DOHH2 (cell line): ENCODE data around the gene ATAT1.
A peak's percentile ranks its signal among the peaks of the same experiment; 100 is the strongest.

ENCODE experiments used
- H3F3A ChIP-seq: fragments of 200-600 bp; sonication (generic), shearing (Covaris generic); 2 replicates; pipeline ENCODE4 v1.6.0; 2016; ENCODE audit warnings: antibody characterized with exemption, mild to moderate bottlenecking; ENCODE audit not compliant: control insufficient read depth, insufficient read depth
- H3K27ac ChIP-seq: fragments of 200-600 bp; sonication (generic); 2 replicates; pipeline ENCODE4 v1.5.1; 2014; ENCODE audit warnings: low read depth, mild to moderate bottlenecking, low read length, moderate library complexity
- H3K27me3 ChIP-seq: fragments of 200-600 bp; sonication (generic); 2 replicates; pipeline ENCODE4 v1.6.1; 2014; ENCODE audit warnings: mild to moderate bottlenecking, low read length, mixed read lengths; ENCODE audit not compliant: control insufficient read depth
- H3K36me3 ChIP-seq: fragments of 200-600 bp; sonication (generic); 2 replicates; pipeline ENCODE4 v1.6.1; 2014; ENCODE audit warnings: mild to moderate bottlenecking, low read length, moderate library complexity, mixed read lengths; ENCODE audit not compliant: control insufficient read depth
- H3K4me1 ChIP-seq: fragments of 200-600 bp; sonication (generic); 2 replicates; pipeline ENCODE4 v1.6.1; 2014; ENCODE audit warnings: mild to moderate bottlenecking, low read length, mixed read lengths; ENCODE audit not compliant: control insufficient read depth
- H3K4me2 ChIP-seq: fragments of 200-600 bp; sonication (generic); 2 replicates; pipeline ENCODE4 v1.6.0; 2014; ENCODE audit warnings: mild to moderate bottlenecking, low read length, moderate library complexity
- H3K4me3 ChIP-seq: fragments of 200-600 bp; sonication (generic); 2 replicates; pipeline ENCODE4 v1.5.1; 2014; ENCODE audit warnings: mild to moderate bottlenecking, low read length, mixed read lengths
- H3K79me2 ChIP-seq: fragments of 200-600 bp; sonication (generic); 2 replicates; pipeline ENCODE4 v1.6.1; 2014; ENCODE audit warnings: mild to moderate bottlenecking, low read length, mixed read lengths; ENCODE audit not compliant: control insufficient read depth
- H3K9me2 ChIP-seq: fragments of 200-600 bp; sonication (generic); replicated peaks from 2 replicates; pipeline ENCODE4 v1.6.1; 2014; ENCODE audit warnings: mild to moderate bottlenecking, low read length, mixed read lengths; ENCODE audit not compliant: control insufficient read depth
- H3K9me3 ChIP-seq: fragments of 200-600 bp; sonication (generic); 2 replicates; pipeline ENCODE4 v1.6.1; 2014; ENCODE audit warnings: antibody characterized with exemption, low read length, mixed read lengths; ENCODE audit not compliant: control insufficient read depth, insufficient read depth
- H4K20me1 ChIP-seq: fragments of 200-600 bp; sonication (generic); 2 replicates; pipeline ENCODE4 v1.6.0; 2014; ENCODE audit warnings: low read depth, mild to moderate bottlenecking, antibody characterized with exemption, low read length, moderate library complexity; ENCODE audit not compliant: control insufficient read depth, insufficient read depth
- CTCF ChIP-seq: fragments of 200-600 bp; sonication (generic); IDR thresholded peaks from one replicate; pipeline ENCODE4 v1.5.1; 2014; ENCODE audit warnings: antibody characterized with exemption, mild to moderate bottlenecking, low read depth, low read length; ENCODE audit not compliant: poor library complexity, severe bottlenecking
- EZH2phosphoT487 ChIP-seq: fragments of 200-600 bp; sonication (generic); IDR thresholded peaks from 2 replicates; pipeline ENCODE4 v1.6.1; 2017; ENCODE audit warnings: borderline replicate concordance, mild to moderate bottlenecking, antibody characterized with exemption, low read length, moderate library complexity, mixed read lengths

ATAT1 gene

GRCh38 chr6:30644769-30645168, 18.1 kb downstream of the ATAT1 start:
- Histone ChIP-seq H3K27me3 (no peaks in the 10 kb centered on the region), H3K4me1 (peaks cover 15% of the 10 kb centered on the region), H3F3A (no peaks in the 10 kb centered on the region), H3K36me3 (peaks cover 30% of the 10 kb centered on the region), H3K79me2 (peaks cover 36% of the 10 kb centered on the region), H3K4me3 (no peak overlapping the region), H3K4me2 (no peak overlapping the region), H3K27ac (no peak overlapping the region), H3K9me3 (no peaks in the 10 kb centered on the region), H4K20me1 (no peaks in the 10 kb centered on the region), H3K9me2 (no peaks in the 10 kb centered on the region)
- TF ChIP-seq EZH2phosphoT487 (no peak), CTCF (no peak)

DNA sequence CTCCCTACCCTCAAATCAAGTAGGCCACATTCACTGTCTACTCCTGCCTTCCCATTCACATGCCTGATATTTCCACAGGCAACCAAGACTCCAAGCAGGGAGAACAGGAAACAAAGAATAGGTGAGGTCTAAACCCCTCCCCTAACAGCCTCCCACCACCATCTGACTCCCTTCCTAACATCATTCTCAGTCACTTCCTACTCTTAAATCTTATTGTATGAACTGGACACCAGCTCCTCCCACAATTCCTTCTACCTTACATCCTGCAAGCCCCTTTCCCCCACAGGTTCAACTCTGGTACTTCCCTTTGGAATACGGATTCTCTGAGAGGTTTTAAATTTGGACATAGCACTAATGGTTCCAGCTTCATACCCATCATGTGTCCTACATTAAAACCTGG, 19.3 kb downstream of the ATAT1 start:
- H3K4me2 ChIP-seq = peak overlapping the region; percentile 70
- H3K79me2 ChIP-seq = peaks cover 37% of the 10 kb centered on the region
- H3K4me1 ChIP-seq = peaks cover 15% of the 10 kb centered on the region
- peaks cover 28% of the 10 kb centered on the region for H3K36me3 ChIP-seq
- TF ChIP-seq EZH2phosphoT487 = no peak
- no peak for TF ChIP-seq CTCF
- H4K20me1 ChIP-seq = no peaks in the 10 kb centered on the region
- H3K27me3 ChIP-seq = no peaks in the 10 kb centered on the region
- H3K9me2 ChIP-seq = no peaks in the 10 kb centered on the region
- H3K4me3 ChIP-seq = peak overlapping the region; percentile 63
- H3F3A ChIP-seq = no peaks in the 10 kb centered on the region
- H3K27ac ChIP-seq = no peak overlapping the region
- no peaks in the 10 kb centered on the region for H3K9me3 ChIP-seq

DNA sequence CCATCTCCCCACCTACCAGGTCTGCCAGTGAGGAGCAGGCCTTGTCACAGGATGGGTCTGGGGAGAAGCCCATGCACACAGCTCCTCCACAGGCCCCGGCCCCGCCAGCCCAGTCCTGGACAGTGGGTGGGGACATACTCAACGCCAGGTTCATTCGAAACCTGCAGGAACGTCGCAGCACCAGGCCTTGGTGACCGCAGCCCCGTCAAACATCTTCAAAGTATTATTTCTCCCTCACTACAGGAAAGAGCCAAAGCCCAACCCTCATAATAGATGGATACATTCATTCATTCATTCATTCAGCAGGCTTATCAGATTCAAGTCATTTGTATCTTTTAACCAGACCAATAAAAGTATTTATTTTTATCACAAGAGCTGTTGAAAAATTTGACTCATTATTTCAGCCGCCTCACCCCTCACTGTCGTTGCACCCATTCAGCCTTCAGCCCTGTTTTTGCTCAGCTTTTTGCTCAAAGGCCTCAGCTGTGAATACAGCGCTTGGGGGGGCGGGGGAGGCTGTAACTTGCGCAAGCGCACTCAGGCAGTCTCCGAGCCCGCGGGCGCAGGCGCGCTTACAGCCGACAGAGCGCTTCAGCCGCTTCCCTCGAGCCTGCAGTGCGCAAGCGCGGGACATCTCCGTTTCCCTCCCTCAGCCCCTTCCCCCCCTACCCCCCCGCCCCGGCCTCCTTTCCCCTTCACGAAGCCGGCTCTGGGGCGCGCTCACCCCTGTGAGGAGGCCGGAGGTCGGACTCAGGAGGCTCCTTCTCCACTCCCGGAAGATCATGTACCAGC, 20.0 kb downstream of the ATAT1 start, which contains the start of gene C6orf136:
C6orf136 (plus strand) TSS at position 684 of the 792 bp plus-strand sequence; CDS start at position 783, 99 bp downstream.
- Histone ChIP-seq H3K36me3 (peaks cover 30% of the 10 kb centered on the region), H4K20me1 (no peaks in the 10 kb centered on the region), H3K27me3 (no peaks in the 10 kb centered on the region), H3K79me2 (peaks cover 37% of the 10 kb centered on the region), H3K9me3 (no peaks in the 10 kb centered on the region), H3K9me2 (no peaks in the 10 kb centered on the region), H3F3A (no peaks in the 10 kb centered on the region), H3K27ac (peak within 1 kb of the TSS; percentile 74), H3K4me1 (peaks cover 15% of the 10 kb centered on the region), H3K4me3 (peak within 1 kb of the TSS; percentile 91), H3K4me2 (peak within 1 kb of the TSS; percentile 70)
- TF ChIP-seq CTCF = no peak
- TF ChIP-seq EZH2phosphoT487 = no peak
